Heart left ventricle (tissue), 16 donors: Measurements from ENCODE around the gene HOXC5. TPM values are rescaled to one million over a fixed set of nuclear protein-coding genes. Genes with fewer than 3 reads are reported as not detected.
A peak's percentile ranks its signal among the peaks of the same experiment; 100 is the strongest.

Source experiments
- ATAC-seq, 4 donors: fragments of 200-7000 bp; cut with Tn5 transposase; one replicate each; pipeline ENCODE4 v1.9.1; 2020 to 2022; ENCODE audit warnings: moderate library complexity in 4 of 4, mild to moderate bottlenecking in 3 of 4, moderate number of reproducible peaks in 1 of 4
- DNase-seq, 5 donors: peaks; one replicate each; pipeline ENCODE4 v3.0.0-alpha.2; 2020
- H3K27ac ChIP-seq, 12 donors: fragments of 200-600 bp; sonication (generic) in 4 of 12; one replicate each; pipeline versions ENCODE4 v1.5.0 to v1.8.0; 2016 to 2022; ENCODE audit warnings: mild to moderate bottlenecking in 2 of 12
- H3K27me3 ChIP-seq, 9 donors: fragments of 200-600 bp; sonication (generic) in 2 of 9; one replicate each; pipeline versions ENCODE4 v1.5.1 to v1.8.0; 2016 to 2022; ENCODE audit warnings: mild to moderate bottlenecking in 3 of 9
- H3K36me3 ChIP-seq, 9 donors: fragments of 200-600 bp; sonication (generic) in 2 of 9; one replicate each; pipeline versions ENCODE4 v1.5.0 to v1.8.0; 2018 to 2022; ENCODE audit warnings: mild to moderate bottlenecking in 2 of 9
- H3K4me1 ChIP-seq, 12 donors: fragments of 200-600 bp; sonication (generic) in 4 of 12; one replicate each; pipeline versions ENCODE4 v1.5.0 to v1.8.0; 2016 to 2022; ENCODE audit warnings: mild to moderate bottlenecking in 3 of 12
- H3K4me3 ChIP-seq, 12 donors: fragments of 200-600 bp; sonication (generic) in 4 of 12; one replicate each; pipeline versions ENCODE4 v1.5.0 to v1.8.0; 2017 to 2022; ENCODE audit warnings: mild to moderate bottlenecking in 9 of 12, moderate library complexity in 4 of 12
- H3K9me3 ChIP-seq, 12 donors: fragments of 200-600 bp; sonication (generic) in 4 of 12; one replicate each; pipeline versions ENCODE4 v1.5.0 to v1.8.0; 2016 to 2022; ENCODE audit warnings: mild to moderate bottlenecking in 1 of 12
- CTCF ChIP-seq, 12 donors: fragments of 200-600 bp; sonication (generic) in 4 of 12; IDR thresholded peaks; one replicate each; pipeline versions ENCODE4 v1.5.0 to v1.8.0; 2018 to 2022; ENCODE audit warnings: antibody characterized with exemption in 12 of 12, mild to moderate bottlenecking in 5 of 12
- POLR2A ChIP-seq, 2 donors: fragments of 450-650 bp; IDR thresholded peaks; one replicate each; pipeline ENCODE4 v1.6.1; 2017; ENCODE audit warnings: antibody characterized with exemption in 2 of 2, mild to moderate bottlenecking in 2 of 2, moderate library complexity in 2 of 2
- WGBS, 4 donors: extraction: QIAGEN DNeasy Blood & Tissue Kit in 2 of 4; methylation state at CpG; one replicate each; pipeline versions ENCODE4 v1.1.5 to v1.1.7; 2013 to 2018; 5-methylcytosine and 5-hydroxymethylcytosine counted together
- intact Hi-C, 10 donors: fragments of 100-400 bp; cut with DNase I; formaldehyde crosslinking; loops; one replicate each; pipeline versions ENCODE4 v1.11.1 to v1.14.2; 2022
- polyA plus RNA-seq, 2 donors: library from polyadenylated mRNA; stranded (reverse); fragments of 200-250 nt; gene quantifications; one replicate each; pipeline ENCODE4 v1.2.3, GENCODE V29; 2013
- total RNA-seq, 9 donors: library from RNA; depleted of rRNA in 2 of 9; stranded (reverse); fragments of >200 nt in 2 of 9; fragmentation: NEBNext Ultra II Directional in 3 of 9; extraction: Animal tissue kit (Norgen Biotek cat#: 25700) in 3 of 9; gene quantifications; one replicate each; pipeline versions ENCODE4 v1.1.0 to v1.2.4, GENCODE V29; 2016 to 2023
- donor health status: ischemic (EF 13 %, LVEDD 7.1; RV severe dilation, severe dysfunction).
- donor health status: healthy with polysubstance abuse.
- donor health status: DM: no; HTN: yes; CAD: no.
- donor health status: DM: no; HTN: no; CAD: no.
- donor health status: ischemic (EF 25% LVEDD 6.9; RV normal size, moderate dysfunction).
- donor health status: ischemic (EF 25% LVEDD 5.7; RV mildly dilated, moderate dysfunction).
- donor health status: healthy.
- donor health status: DM: yes; HTN: yes; CAD: no.
- donor health status: ischemic (EF 35%, LVEDD 5.7; RV mildly dilated, moderate dysfunction).
- donor health status: nonischemic (EF 11% LVEDD 7.7; RV severe dilation, severe dysfunction).
- donor health status: DM: yes; HTN: yes; CAD: no.
- donor health status: PGD.
- donor health status: ischemic (EF 29% LVEDD 5.4; RV normal size, mild dysfunction).
- donor health status: nonischemic (EF 23%, LVEDD 6.1; RV moderate dilation, normal function).

The HOXC5 gene
- total and polyA plus RNA-seq, 11 donors = not detected

GRCh38 chr12:53988541-53989226 is 44.2 kb upstream of the HOXC5 start:
- intact Hi-C loops = loop anchor here in 1 of 10 donors (5.0 kb wide), 1 partner anchor 211 kb away; no protein-coding TSS in a partner anchor
- Histone ChIP-seq H3K36me3 (no peaks in the 10 kb centered on the region), H3K9me3 (no peaks in the 10 kb centered on the region), H3K4me1 (peaks cover 0 to 27% (median 14%) of the 10 kb centered on the region in 12 donors), H3K27ac (no peak overlapping the region), H3K27me3 (peaks cover 75 to 100% (median 98%) of the 10 kb centered on the region in 9 donors), H3K4me3 (no peak overlapping the region)
- TF ChIP-seq POLR2A (IDR thresholded peaks at IDR 0.05) (no peak), CTCF (IDR thresholded peaks at IDR 0.05) (no peak)
- DNase-seq (no peak), ATAC-seq (no peak)
- 1 to 8% (median 4%) methylated on average over 5 of the region's 5 CpGs for WGBS, 4 donors

- Histone ChIP-seq H3K27ac (no peak overlapping the region), H3K9me3 (no peaks in the 10 kb centered on the region), H3K4me1 (peaks cover 0 to 35% (median 19%) of the 10 kb centered on the region in 12 donors), H3K36me3 (no peaks in the 10 kb centered on the region), H3K4me3 (no peak overlapping the region), H3K27me3 (peaks cover 74 to 100% (median 97%) of the 10 kb centered on the region in 9 donors)
- TF ChIP-seq POLR2A (IDR thresholded peaks at IDR 0.05) = no peak
- TF ChIP-seq CTCF (IDR thresholded peaks at IDR 0.05) = peak in 4 of 12 donors; percentile 16 to 30 (median 26)
- intact Hi-C loops = loop anchor here in 1 of 10 donors (5.0 kb wide), 1 partner anchor 212 kb away; no protein-coding TSS in a partner anchor
- ATAC-seq = no peak
- peak in 1 of 5 donors; percentile 24 for DNase-seq
- 5% methylated on average over 28 of the region's 28 CpGs for WGBS, 4 donors
These were observed 43.4 kb upstream of the HOXC5 start for GRCh38 chr12:53989227-53990113.

- 4 to 8% (median 6%) methylated on average over 26 to 27 of the region's 27 CpGs for WGBS, 4 donors
- ATAC-seq (no peak), DNase-seq (peak in 1 of 5 donors; percentile 10)
- peaks cover 78 to 100% (median 99%) of the 10 kb centered on the region in 9 donors for H3K27me3 ChIP-seq
- no peak overlapping the region for H3K4me3 ChIP-seq
- H3K36me3 ChIP-seq = no peaks in the 10 kb centered on the region
- no peaks in the 10 kb centered on the region for H3K9me3 ChIP-seq
- H3K4me1 ChIP-seq = peaks cover 0 to 37% (median 24%) of the 10 kb centered on the region in 12 donors
- no peak for TF ChIP-seq CTCF (IDR thresholded peaks at IDR 0.05)
- TF ChIP-seq POLR2A (IDR thresholded peaks at IDR 0.05) = no peak
- no peak overlapping the region for H3K27ac ChIP-seq
- intact Hi-C loops = no loop called here
These were observed 42.4 kb upstream of the HOXC5 start for GRCh38 chr12:53990311-53991076.
